ENCODE data around the gene GRAMD1C. TPM values are rescaled to one million over a fixed set of nuclear protein-coding genes. Genes with fewer than 3 reads are reported as not detected.

Gene GRAMD1C
- total RNA-seq, 1 donor from 2014 or later, result 0.70 TPM

Other genes starting within 250 kb of the GRAMD1C start
- gene USF3, start 142.1 kb upstream of the GRAMD1C start, total RNA-seq, result 16.3 TPM
- gene NAA50, start 92.5 kb upstream of the GRAMD1C start, total RNA-seq, result 68.5 TPM
- gene ATP6V1A, start 91.8 kb upstream of the GRAMD1C start, total RNA-seq, result 17.4 TPM
- gene ZDHHC23, start 109.2 kb downstream of the GRAMD1C start, total RNA-seq, result 2.9 TPM
- gene CCDC191, start 217.7 kb downstream of the GRAMD1C start, total RNA-seq, result 1.2 TPM
- 6.5 TPM for gene QTRT2, start 217.9 kb downstream of the GRAMD1C start, total RNA-seq

All from cardiac septum (tissue), 1 donor.